Fibroblast of skin of abdomen (primary cell): ENCODE data around the gene TAF5L.
"Not testable (repeated sequence)": the region's sequence is repeated elsewhere in the genome, so short reads cannot be mapped to it uniquely, and the experiment has no call there.

Source experiments
- DNase-seq: peaks from one replicate; pipeline ENCODE4 v3.0.0-alpha.2; 2013

TAF5L gene

DNA sequence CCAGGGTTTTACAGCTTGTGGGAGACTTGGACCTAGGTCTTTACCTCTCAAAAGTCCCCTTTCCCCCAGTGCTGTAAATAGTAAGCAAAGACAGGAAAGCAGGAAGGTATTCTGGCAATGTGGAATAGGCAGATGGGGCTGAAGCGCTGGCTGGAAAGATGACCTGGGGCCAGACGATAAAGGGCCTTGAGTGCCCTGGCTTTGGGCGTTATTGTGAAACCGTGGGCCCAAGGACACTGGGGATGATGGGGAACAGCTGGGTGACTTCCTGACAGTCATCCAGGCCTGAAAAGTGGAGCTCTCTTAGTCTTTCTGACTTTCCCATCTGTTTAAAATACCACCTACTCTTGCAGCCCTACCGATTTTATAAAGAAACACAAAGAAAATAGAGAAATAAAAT lies 16.5 kb upstream of the TAF5L start:
- DNase-seq = no peak

DNA sequence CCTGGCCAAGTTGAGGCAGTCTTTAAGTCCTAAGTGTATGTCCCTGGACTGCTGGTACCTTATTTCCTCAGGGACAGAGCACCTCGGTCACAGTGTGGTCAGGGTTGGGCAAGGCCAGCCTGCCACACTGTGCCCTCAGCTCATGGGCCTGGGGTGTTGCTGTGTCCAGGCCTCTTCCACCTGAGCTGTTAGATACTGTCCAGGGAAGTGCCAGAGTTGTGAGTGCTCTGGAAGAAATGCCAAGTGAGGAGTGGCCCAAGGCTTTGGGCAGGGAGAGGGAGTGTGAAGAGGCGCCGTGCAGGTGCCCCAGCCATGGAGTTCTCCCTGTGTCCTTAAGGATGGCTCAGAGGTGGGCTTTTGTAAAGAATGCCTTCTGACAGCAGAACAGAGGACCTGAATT lies 15.4 kb upstream of the TAF5L start:
- DNase-seq = no peak

DNA sequence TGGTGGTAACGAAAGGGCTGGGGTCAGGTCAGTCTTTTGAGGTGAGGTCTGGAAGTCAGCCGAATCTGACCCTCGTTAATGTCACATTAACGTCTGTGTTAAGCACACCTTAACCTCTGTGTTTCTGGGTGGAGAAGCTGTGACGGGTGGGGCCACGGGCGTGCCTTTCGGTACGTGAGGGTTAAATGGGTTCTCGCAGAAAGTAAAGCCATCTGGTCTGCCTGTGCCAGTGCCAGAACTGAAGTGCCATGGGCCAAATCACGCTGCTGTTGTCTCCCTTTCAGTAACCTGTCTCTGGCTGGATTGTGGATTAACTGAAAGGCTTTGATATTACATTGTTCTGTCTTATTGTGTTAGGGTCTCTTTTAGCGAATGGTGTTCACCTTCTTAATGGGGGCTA lies 14.5 kb upstream of the TAF5L start:
- DNase-seq = no peak

DNA sequence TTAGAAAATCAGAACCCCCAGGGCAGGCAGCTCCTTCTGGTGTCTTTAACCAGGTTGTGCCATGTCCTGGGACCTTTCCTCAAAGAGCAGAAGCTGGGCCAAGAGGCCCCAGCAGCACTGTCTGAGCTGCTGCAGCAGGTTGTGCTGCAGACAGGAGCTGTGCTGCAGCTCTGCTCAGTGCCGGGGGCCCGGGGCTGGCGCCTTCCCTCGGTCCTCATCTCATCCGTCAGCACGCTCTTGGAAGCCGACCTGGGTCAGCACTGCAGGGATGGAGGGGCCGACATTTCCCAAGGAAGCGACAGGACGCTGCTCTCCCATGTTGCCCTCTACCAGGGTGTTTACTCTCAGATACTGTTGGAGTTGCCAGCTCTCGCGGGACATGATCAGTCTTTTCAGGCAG lies 11.8 kb upstream of the TAF5L start:
- DNase-seq = no peak

DNA sequence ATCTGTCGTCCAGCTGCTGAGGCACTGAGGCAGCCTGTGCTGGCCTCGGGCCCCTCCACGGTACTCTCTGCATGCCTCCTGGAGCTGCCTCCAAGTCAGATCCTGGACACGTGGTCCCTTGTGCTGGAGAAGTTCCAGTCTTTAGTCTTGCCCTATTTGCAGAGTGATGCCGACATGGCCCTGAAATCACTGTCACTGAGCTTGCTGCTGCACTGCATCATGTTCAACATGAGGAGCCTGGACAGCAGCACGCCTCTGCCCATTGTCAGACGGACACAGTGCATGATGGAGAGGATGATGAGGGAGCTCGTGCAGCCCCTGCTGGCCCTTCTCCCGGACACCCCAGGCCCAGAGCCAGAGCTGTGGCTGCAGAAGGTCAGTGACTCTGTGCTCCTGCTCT lies 10.1 kb upstream of the TAF5L start:
- DNase-seq = no peak

DNA sequence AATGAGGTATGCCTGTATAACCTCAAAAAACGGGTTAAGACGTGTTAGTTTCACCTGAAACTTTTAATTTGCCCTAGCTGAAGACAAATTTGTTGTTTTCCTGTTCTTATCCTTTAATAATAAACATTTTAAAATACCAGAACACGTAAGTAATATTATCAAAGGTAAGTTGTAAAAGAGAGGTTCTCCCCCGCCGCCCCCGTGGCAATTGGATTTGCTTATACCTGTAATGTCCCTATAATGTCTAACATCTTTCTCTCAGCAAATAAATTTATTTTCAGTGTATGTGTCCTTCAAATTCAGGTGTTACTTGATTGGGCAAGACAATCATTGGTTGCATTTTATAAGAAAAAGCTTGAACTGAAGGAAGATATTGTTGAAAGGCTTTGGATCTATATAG lies 6.0 kb upstream of the TAF5L start:
- no peak for DNase-seq

DNA sequence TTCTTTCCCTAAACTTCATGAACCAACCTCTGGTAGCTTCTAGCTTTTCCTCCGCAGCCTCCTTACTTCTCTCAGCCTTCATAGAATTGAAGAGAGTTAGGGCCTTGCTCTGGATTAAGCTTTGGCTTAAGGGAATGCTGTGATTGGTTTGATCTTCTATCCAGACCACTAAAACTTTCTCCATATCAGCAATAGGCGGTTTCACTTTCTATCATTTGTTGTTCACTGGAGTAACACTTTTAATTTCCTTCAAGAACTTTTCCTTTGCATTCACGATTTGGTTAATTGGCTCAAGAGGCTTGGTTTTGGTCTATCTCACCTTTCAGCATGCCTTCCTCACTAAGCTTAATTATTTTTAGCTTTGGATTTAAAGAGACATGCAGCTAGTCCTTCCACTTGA lies 5.2 kb upstream of the TAF5L start:
- DNase-seq = no peak

DNA sequence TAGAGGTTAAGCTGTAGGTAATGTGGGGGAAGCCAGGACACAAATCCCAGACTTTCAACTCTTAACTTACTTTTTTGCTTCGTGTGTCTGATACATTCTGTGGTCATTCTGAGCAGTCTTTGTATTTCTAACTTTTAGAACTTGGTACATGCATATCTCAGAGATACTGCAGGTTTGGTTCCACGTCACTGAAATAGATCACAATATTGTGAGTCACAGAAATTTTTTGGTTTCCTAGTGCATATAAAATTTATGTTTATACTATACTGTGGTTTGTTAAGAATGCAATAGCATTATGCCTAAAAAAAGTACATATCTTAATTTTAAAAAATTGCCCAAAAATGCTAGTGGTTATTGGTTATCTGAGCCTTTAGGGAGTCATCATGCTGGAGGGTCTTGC lies 3.3 kb upstream of the TAF5L start:
- peak; percentile 67 for DNase-seq

DNA sequence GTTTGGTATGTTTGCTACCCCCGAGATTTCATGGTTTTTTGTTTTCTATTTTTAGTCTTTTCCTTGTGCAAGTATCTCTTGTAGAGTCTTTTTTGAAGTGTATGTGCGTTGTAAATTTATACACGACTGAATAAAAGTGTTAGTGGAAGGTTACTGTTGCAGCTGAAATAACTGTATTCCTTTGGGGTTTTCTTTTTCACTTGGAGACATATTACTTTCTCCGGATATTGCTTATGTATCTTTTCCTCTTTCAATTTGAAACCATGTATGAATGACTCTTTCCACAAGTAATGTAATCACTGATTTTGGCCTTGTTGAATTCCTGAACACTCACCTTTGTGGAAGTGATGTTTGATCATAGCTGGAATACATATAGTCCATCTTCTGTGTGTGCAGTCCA lies 1.1 kb upstream of the TAF5L start:
- no peak for DNase-seq

DNA sequence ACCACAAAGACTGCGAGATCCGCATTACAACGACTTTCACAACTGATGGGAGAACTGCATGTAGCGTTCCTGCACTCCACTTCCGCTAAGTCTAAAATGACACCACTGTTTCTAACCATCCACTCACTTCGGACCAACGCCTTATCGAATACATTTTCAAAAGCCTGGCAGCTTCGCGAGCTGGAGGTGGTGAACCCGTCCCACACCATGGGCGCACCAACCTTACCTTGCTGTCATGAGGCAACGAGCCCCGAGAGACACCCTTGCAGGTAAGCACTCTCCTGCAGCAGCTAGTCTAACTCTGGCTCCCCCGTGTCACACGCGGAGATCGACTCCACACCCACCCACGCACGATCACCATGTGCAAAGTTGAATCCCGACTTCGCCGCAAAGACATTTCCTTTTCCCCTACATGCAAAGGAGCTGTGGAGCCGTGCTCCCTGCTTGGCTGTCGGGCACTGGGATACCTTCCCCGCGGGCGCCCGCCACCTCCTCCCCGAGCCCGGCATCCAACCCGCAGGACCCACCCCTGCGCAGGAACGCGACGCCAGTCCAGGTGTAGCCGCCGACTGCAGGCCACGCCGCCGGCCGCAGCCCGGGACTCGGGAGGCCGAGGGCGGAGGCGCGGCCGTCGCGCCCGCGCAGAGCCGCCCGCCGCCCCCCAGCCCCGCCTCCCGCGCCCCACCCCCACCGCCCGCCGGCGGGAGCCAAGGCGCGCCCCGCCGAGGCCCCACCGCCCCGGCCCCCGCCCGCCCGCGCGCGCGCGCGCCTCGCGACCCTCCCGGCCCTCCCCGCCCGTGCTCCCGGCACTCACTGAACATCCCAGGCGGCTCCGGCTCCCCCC lies 629 bp downstream of the TAF5L start:
- DNase-seq = peak; percentile 26

DNA sequence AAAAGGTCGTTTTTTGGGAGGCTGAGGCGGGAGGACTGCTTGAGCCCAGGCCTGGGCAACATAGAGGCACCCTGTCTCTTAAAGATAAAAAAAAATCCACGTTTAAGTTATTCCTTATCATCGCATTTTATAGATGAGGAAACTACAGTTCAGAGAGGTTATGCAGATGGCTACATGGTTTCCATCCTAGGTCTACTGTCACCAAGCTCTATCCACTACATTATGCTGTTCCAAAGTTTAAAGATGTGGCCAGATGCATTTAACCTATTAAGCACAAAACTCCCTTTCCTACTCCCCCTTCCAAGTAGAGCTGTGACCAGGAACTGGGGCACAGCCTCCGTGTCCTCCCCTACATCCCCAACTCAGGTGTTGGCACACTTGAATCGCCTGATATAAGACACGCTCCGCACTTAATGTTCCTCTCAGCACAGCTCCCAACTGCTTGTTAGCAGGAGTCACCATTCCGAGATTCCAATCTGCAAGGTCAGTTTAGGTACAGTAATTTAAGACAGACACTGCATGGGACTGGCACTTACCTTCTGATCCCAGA lies 1.3 kb downstream of the TAF5L start:
- DNase-seq = no peak

DNA sequence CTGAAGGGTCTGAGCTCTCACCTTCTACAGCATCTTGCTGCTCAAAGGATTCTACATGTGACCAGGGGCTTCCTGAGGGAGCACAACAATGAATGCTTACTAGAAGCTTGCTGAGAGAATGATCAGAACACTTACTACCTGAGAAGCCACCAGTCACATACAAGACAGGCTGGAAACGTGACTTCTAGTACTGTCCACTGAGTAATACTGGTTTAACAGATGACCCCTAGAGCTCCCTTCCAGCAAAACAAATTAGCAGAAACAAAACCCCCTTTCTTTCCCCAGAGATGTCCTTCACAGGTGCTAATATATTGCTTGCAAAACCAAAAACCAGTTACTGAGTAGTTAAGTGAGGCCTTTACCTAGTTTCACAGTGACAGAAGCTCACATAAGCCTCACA lies 2.1 kb downstream of the TAF5L start:
- DNase-seq = no peak

DNA sequence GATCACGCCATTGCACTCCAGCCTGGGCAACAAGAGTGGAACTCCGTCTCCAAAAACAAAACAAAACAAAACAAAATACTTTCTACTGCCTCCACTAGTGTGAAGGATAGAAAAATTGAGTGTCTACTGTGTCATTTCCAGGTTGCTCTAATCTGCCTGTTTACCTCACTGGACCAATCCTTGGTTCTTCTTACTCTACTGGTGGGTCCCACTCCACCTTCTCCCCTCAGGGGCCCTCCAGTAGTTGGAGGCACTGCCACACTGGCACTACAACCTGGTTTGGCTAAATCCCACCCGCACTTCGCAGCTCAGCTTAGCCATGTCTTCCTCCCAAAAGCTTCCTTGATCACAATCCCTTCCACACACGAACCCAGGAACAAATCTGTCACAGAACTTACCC lies 2.7 kb downstream of the TAF5L start:
- DNase-seq = no peak

DNA sequence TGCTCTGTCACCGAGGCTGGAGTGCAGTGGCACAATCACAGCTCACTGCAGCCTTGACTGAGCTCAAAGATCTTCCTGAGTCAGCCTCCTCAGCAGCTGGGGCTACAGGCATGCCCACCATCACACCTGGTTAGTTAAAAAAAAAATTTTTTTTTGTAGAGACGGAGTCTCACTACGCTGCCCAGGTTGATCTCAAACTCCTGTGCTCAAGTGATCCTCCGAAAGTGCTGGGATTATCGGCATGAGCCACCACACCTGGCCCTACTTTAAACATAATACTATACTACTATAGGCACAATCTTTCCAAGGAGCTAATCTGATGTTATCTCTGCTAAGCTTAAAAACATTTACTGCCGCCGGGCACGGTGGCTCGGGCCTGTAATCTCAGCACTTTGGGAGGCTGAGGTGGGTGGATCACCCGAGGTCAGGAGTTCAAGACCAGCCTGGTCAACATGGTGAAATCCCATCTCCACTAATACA lies 3.2 kb downstream of the TAF5L start:
- DNase-seq = not testable (repeated sequence)

DNA sequence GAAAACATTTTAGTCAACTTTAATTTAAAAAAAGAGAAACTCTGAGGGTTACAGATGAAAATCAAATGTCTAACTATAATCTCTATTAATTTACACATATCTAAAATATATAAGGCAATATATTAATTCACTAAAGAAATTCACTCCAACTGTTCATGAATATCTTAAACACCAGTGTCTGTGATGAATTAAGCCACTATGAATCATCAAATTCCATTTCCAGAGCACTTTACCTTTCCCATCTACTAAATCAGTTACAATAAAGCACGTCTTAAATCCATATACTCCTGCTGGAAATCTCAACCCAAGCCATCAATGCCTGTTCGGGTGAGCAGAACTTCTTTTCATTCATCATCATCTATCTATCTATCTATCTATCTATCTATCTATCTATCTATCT lies 4.3 kb downstream of the TAF5L start:
- peak; percentile 32 for DNase-seq

DNA sequence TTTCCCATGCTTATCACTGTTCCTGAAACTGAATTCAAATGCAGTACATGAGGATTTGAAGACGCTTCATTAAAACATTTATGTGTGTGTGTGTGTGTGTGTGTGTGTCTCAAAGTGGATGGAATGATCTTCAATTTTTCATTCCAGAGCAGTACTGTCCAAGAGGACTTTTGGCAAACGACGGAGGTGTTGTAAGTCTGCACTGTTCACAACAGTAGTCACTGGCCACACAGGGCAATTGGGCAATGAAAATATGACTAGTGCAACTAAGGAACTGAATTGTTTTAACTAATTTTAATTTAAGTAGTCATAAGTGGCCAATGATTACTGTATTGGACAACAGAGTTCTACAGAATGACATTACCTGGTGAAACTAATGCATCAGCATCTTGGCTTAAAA lies 5.0 kb downstream of the TAF5L start:
- peak; percentile 44 for DNase-seq

DNA sequence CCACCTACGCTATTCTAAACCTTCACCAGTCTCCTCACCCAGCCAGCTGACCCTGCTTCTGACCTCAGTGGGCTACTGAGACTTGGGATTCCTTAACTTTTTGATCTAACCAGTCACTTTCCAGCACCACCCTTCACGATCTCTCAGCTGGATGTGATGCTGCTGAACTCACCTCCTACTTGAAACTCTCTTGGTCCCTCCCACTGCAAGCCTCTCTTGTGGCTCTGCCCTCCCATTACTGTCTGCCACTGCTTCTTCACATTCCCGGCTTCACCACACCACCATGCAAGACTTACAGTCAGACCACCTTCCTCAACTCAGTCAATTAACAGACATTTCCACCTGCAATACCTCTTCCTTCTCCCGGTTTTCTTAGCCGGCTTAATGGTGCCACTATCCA lies 6.3 kb downstream of the TAF5L start:
- no peak for DNase-seq

DNA sequence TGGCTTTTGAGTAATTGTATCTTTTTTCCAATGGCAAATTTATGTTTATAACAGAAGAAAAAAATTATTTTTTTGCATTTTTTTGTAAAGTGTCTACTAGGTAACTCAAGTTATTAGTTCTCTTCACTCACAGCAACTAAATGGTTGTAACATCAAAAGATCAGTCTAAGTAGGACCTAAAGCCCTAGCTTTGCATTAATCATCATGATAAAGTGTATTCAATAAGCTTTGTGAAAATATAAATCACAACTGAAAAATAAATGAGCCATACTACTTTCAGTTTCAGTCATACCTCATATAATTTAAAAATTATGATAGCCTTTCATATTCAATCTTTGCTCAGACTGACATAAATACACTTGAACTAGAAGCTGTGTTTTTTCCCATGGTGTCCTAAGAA lies 6.9 kb downstream of the TAF5L start:
- DNase-seq = no peak

DNA sequence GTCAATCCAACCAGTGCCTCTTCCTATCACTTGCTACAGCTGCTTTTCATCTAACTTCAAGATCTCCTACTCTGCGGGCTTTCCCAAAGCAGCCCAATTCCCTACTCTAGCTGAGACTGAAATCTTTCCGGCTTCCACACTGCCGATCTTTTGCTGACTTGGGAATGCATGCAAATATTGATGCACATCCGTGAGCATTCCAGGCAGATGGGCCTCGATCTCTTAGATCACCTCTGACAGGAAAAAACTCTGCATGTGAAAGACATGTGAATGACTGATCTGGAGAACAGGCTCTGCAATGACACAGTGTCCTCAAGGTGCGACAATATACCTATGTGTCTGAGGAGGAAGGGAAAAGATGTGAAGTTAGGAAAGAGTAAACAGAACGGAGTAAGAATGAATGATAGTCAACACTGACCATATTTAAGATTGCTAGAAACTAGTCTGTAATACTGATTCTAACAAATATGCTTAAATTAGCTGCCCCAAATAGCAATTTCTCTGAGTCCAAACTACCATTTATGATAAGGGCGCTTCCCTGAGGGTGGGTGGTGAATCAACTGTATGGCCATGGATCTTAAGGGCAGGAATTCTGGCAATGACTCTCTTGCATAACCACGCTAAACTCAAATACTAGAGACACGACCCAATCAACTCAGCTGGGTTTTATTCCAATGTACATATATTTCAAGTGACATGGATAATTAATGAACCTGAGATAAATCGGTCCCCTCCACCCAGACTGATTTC lies 8.4 kb downstream of the TAF5L start:
- no peak for DNase-seq

DNA sequence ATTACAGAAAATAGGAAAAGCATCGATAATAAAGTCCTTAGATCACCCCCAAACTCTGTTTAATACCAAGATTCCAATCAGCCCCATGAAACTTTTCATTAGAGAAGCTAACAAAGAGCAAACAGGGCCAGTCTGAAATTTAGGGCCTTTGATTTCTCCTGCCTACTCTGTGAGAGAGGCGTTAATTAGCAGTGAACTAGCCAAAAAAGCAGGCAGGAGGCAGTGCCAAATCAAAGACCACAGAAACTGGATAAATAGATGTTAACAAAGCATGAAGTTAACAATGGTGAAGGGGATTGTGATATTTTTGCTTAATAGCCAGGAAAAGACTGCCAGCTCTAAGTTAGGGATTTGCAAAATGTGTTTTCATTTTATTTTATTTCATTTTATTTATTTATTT lies 11.2 kb downstream of the TAF5L start:
- DNase-seq = no peak

DNA sequence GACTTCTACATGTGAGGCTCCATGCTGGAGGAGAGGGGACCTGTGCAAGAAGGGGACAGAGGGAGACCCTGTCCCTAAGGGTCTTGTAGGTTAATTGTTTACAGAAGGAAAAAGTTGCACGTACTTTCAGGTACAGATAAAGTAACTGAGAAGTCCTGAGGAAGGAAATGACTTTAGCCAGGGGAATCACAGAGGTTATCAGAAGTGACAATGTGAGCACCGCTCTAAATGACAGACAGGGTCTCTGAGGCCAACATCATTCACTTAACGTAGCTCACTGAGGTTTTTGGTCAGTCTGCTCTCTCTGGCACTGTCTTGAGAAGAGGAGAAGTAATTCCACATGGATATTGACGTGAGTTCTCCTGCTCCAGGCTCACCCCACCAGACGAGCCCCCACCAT lies 12.0 kb downstream of the TAF5L start:
- DNase-seq = no peak

DNA sequence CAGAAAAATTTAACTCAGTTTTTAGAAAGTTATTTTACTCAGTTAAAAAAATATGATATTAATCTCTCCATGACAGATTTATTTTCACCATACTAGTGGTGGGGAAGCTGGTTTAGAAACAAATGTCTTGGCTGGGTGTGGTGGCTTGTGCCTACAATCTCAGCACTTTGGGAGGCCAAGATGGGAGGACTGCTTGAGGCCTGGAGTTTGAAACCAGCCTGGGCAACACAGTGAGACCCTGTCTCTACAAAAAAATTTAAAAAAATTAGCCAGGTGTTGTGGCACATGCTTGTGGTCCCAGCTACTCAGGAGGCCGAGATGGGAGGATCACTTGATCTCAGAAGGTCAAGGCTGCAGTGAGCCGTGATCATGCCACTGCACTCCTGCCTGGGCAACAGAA lies 17.3 kb downstream of the TAF5L start:
- no peak for DNase-seq

DNA sequence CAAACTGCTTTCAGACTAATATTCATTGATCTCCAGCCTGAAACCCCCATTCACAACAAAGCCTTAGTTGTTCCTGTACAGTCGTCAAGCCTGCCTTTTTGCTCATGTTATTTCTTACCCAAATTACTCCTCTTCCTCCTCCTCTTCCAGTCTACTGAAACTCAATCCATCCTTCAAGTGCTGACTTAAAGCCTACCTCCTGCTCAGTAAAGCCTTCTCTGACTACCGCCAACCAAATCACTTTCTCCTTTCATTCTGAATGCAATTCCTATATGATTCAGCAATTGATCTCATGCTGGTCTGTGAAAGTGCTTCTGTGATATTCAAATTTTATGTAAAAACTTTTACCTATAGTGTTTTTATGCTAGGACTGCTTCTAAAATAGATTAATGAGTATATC lies 18.6 kb downstream of the TAF5L start:
- DNase-seq = no peak
